IMR-90 (cell line): ENCODE measurements around the gene TRDMT1. TPM values are rescaled to one million over a fixed set of nuclear protein-coding genes. Genes with fewer than 3 reads are reported as not detected.

Source experiments
- ATAC-seq: fragments of 200-7000 bp; cut with Tn5 transposase; 2 replicates; pipeline ENCODE4 v1.9.1; 2020; ENCODE audit warnings: low read depth, mild to moderate bottlenecking, moderate library complexity
- BruUV-seq: library from RNA; stranded (reverse); fragments of 400-500 nt; replicated peaks from 2 replicates; lab custom pipeline; 2021; lab: Mats Ljungman, UMichigan
- CTCF ChIA-PET: fragments of 300-600 bp; formaldehyde crosslinking; extraction: SDS; loops from one replicate; lab custom pipeline; 2021; ENCODE audit warnings: antibody characterized with exemption; lab: Yijun Ruan, JAX
- POLR2A ChIA-PET: fragments of 300-600 bp; sonication (Branson Sonifier 250); formaldehyde crosslinking; loops from one replicate; lab custom pipeline; 2022; ENCODE audit warnings: antibody characterized with exemption; ENCODE audit not compliant: unreplicated experiment; lab: Charles Lee
- DNase-seq: peaks from one replicate; pipeline ENCODE4 v3.0.0; 2013
- H2AFZ ChIP-seq: replicated peaks from 2 replicates; pipeline ENCODE3; 2013; ENCODE audit warnings: low read length, mild to moderate bottlenecking; ENCODE audit not compliant: poor library complexity
- H2AK5ac ChIP-seq: 2 replicates; pipeline ENCODE4 v1.6.1; 2013; ENCODE audit warnings: low read depth, low read length, inconsistent platforms
- H2AK9ac ChIP-seq: replicated peaks from 2 replicates; pipeline ENCODE3; 2013; ENCODE audit warnings: mild to moderate bottlenecking, low read depth, low read length, moderate library complexity; ENCODE audit not compliant: poor library complexity
- H2BK120ac ChIP-seq: 2 replicates; pipeline ENCODE4 v1.6.1; 2013; ENCODE audit warnings: low read depth, low read length, inconsistent platforms
- H2BK15ac ChIP-seq: 3 replicates; pipeline ENCODE4 v1.6.1; 2013; ENCODE audit warnings: low read depth, low read length, inconsistent platforms
- H2BK20ac ChIP-seq: 2 replicates; pipeline ENCODE4 v1.6.1; 2013; ENCODE audit warnings: low read depth, mild to moderate bottlenecking, inconsistent platforms, low read length, moderate library complexity
- H2BK5ac ChIP-seq: 2 replicates; pipeline ENCODE4 v1.6.1; 2013; ENCODE audit warnings: mild to moderate bottlenecking, low read depth, low read length, inconsistent platforms; ENCODE audit not compliant: poor library complexity, severe bottlenecking
- H3K14ac ChIP-seq: replicated peaks from 2 replicates; pipeline ENCODE4 v1.6.1; 2013; ENCODE audit warnings: low read depth, low read length, inconsistent platforms
- H3K18ac ChIP-seq: 2 replicates; pipeline ENCODE4 v1.6.1; 2013; ENCODE audit warnings: low read depth, low read length, control low read depth
- H3K23ac ChIP-seq: 2 replicates; pipeline ENCODE4 v1.6.1; 2013; ENCODE audit warnings: low read depth, low read length, inconsistent platforms
- H3K27ac ChIP-seq: 2 replicates; pipeline ENCODE4 v1.5.1; 2013; ENCODE audit warnings: mild to moderate bottlenecking, control low read depth, low read length; ENCODE audit not compliant: insufficient read depth
- H3K27me3 ChIP-seq: 2 replicates; pipeline ENCODE4 v1.6.1; 2013; ENCODE audit warnings: low read length; ENCODE audit not compliant: control insufficient read depth, insufficient read depth
- H3K36me3 ChIP-seq: 2 replicates; pipeline ENCODE4 v1.6.1; 2013; ENCODE audit warnings: low read length, mixed read lengths; ENCODE audit not compliant: control insufficient read depth, insufficient read depth
- H3K4ac ChIP-seq: 2 replicates; pipeline ENCODE4 v1.6.1; 2013; ENCODE audit warnings: low read depth, low read length, inconsistent platforms
- H3K4me1 ChIP-seq: 2 replicates; pipeline ENCODE4 v1.6.1; 2013; ENCODE audit warnings: low read length, mixed read lengths; ENCODE audit not compliant: control insufficient read depth, insufficient read depth
- H3K4me2 ChIP-seq: 2 replicates; pipeline ENCODE4 v1.6.1; 2013; ENCODE audit warnings: low read depth, mild to moderate bottlenecking, control low read depth, low read length, moderate library complexity
- H3K4me3 ChIP-seq: 2 replicates; pipeline ENCODE4 v1.5.1; 2013; ENCODE audit warnings: low read depth, mild to moderate bottlenecking, control low read depth, low read length, moderate library complexity; ENCODE audit not compliant: insufficient read depth
- H3K56ac ChIP-seq: 2 replicates; pipeline ENCODE4 v1.6.1; 2013; ENCODE audit warnings: low read length, inconsistent platforms; ENCODE audit not compliant: insufficient read depth; ENCODE audit errors: extremely low read depth
- H3K79me1 ChIP-seq, 2 experiments: 2 replicates each; pipeline ENCODE4 v1.6.1; 2013; ENCODE audit warnings: low read length in 2 of 2, inconsistent platforms in 1 of 2, low read depth in 1 of 2
- H3K9ac ChIP-seq: 2 replicates; pipeline ENCODE4 v1.6.1; 2013; ENCODE audit warnings: low read depth, low read length, control low read depth
- H3K9me1 ChIP-seq: 2 replicates; pipeline ENCODE4 v1.6.1; 2013; ENCODE audit warnings: low read length, inconsistent platforms; ENCODE audit not compliant: insufficient read depth
- H3K9me3 ChIP-seq: 2 replicates; pipeline ENCODE4 v1.6.1; 2013; ENCODE audit warnings: low read length; ENCODE audit not compliant: control insufficient read depth, insufficient read depth
- H4K20me1 ChIP-seq: 2 replicates; pipeline ENCODE4 v1.6.1; 2013; ENCODE audit warnings: low read length, inconsistent platforms; ENCODE audit not compliant: insufficient read depth
- H4K5ac ChIP-seq: 2 replicates; pipeline ENCODE4 v1.6.1; 2013; ENCODE audit warnings: mild to moderate bottlenecking, low read depth, low read length, control low read depth
- H4K8ac ChIP-seq, 2 experiments: 2 replicates each; pipeline ENCODE4 v1.6.1; 2013; ENCODE audit warnings: low read depth in 2 of 2, low read length in 2 of 2, control low read depth in 1 of 2, inconsistent platforms in 1 of 2
- H4K91ac ChIP-seq: 2 replicates; pipeline ENCODE4 v1.6.1; 2013; ENCODE audit warnings: low read depth, low read length, inconsistent platforms; ENCODE audit not compliant: insufficient read depth
- MAFK ChIP-seq: IDR thresholded peaks from 2 replicates; pipeline ENCODE4 v1.6.1; 2012; ENCODE audit warnings: low read depth, low read length, improper control_type of control experiment
- NFE2L2 ChIP-seq: fragments of 150-350 bp; IDR thresholded peaks from 2 replicates; pipeline ENCODE4 v1.6.1; 2016; ENCODE audit warnings: low read depth, mild to moderate bottlenecking, low read length
- POLR2A ChIP-seq: IDR thresholded peaks from 2 replicates; pipeline ENCODE4 v1.6.1; 2012; ENCODE audit warnings: mild to moderate bottlenecking, low read depth, low read length
- RCOR1 ChIP-seq: IDR thresholded peaks from 2 replicates; pipeline ENCODE4 v1.6.1; 2012; ENCODE audit warnings: mild to moderate bottlenecking, low read length, improper control_type of control experiment; ENCODE audit not compliant: insufficient replicate concordance
- RFX5 ChIP-seq: IDR thresholded peaks from 2 replicates; pipeline ENCODE4 v1.8.0; 2012; ENCODE audit warnings: low read depth, mild to moderate bottlenecking, low read length, moderate library complexity
- WGBS, 2 experiments: methylation state at CpG; one replicate each; pipeline versions ENCODE4 v1.1.5 to v1.1.7; 2013; ENCODE audit warnings: missing lambda C conversion rate in 2 of 2; ENCODE audit not compliant: insufficient read length in 1 of 2; ENCODE audit errors: extremely low coverage in 2 of 2; 5-methylcytosine and 5-hydroxymethylcytosine counted together
- dilution Hi-C: fragments of 300-500 bp; cut with HindIII; formaldehyde crosslinking; loops from one replicate; pipeline ENCODE4 v1.14.3; 2018; ENCODE audit warnings: low sequenced_read_pairs; ENCODE audit not compliant: unreplicated experiment
- in situ Hi-C: fragments of 300-500 bp; cut with MboI; formaldehyde crosslinking; loops from 3 replicates; pipeline ENCODE4 v1.14.3; 2019; ENCODE audit warnings: low sequenced_read_pairs, inconsistent platforms, mixed read lengths
- intact Hi-C: fragments of 100-400 bp; cut with micrococcal nuclease; formaldehyde crosslinking; loops from 2 replicates; pipeline ENCODE4 v1.10.0; 2022
- polyA plus RNA-seq, 3 experiments: library from polyadenylated mRNA; depleted of rRNA; stranded (reverse); fragments of >200 nt; gene quantifications; 2 replicates each; pipeline ENCODE4 v1.2.3, GENCODE V29; 2012; ENCODE audit warnings: low replicate concordance in 1 of 3
- total RNA-seq: library from RNA; depleted of rRNA; stranded (reverse); fragments of >200 nt; gene quantifications from 2 replicates; pipeline ENCODE4 v1.2.3, GENCODE V29; 2012
- TF ChIP-seq, protein P1 (sequence below): fragments of 150-350 bp; IDR thresholded peaks from 2 replicates; pipeline ENCODE4 v1.6.1; 2016; ENCODE audit warnings: low read depth, mild to moderate bottlenecking, low read length, moderate library complexity, borderline replicate concordance

Gene TRDMT1
- total and polyA plus RNA-seq, 2 of the 4 experiments (the other 2 are of a cell fraction): 2.1 to 4.7 TPM

GRCh38 chr10:17144757-17145156 lies 56.7 kb downstream of the TRDMT1 start:
- Histone ChIP-seq H2AFZ (no peak overlapping the region), H2BK20ac (no peak overlapping the region), H4K8ac (0 out of 4 replicates have a peak overlapping the region, but pooled peaks of 1 of the 2 experiments have one; percentile 9), H3K4me3 (no peak overlapping the region), H3K4ac (no peak overlapping the region), H3K9me1 (peaks cover 3% of the 10 kb centered on the region; the same call in 1 of the 2 replicates), H3K36me3 (no peaks in the 10 kb centered on the region), H2BK120ac (no peak overlapping the region), H3K56ac (no peak overlapping the region), H2BK15ac (no peak overlapping the region), H3K9me3 (no peaks in the 10 kb centered on the region), H3K79me1 (no peaks in the 10 kb centered on the region; a peak in 1 of 4 replicates), H3K4me1 (peaks cover 8% of the 10 kb centered on the region), H2BK5ac (no peak overlapping the region), H3K27me3 (no peaks in the 10 kb centered on the region), H4K91ac (no peak overlapping the region), H3K27ac (no peak overlapping the region), H3K14ac (no peak overlapping the region), H2AK5ac (no peak overlapping the region), H3K18ac (no peak overlapping the region), H4K20me1 (no peaks in the 10 kb centered on the region), H3K9ac (no peak overlapping the region), H2AK9ac (no peak overlapping the region), H3K23ac (no peak overlapping the region), H4K5ac (no peak overlapping the region), H3K4me2 (no peak overlapping the region)
- no TSS peak for BruUV-seq
- CTCF ChIA-PET: interaction anchor here (0.6 kb wide), 4 partner anchors 10 to 794 kb away, joined by 3 to 7 read pairs (median 4); no protein-coding TSS in a partner anchor
- in situ Hi-C loops: no loop called here
- POLR2A ChIA-PET: no interaction called here
- intact Hi-C loops: no loop called here
- DNase-seq (peak; percentile 55), ATAC-seq (no peak)
- no peak for TF ChIP-seq POLR2A
- no peak for TF ChIP-seq RCOR1
- TF ChIP-seq NFE2L2: no peak
- TF ChIP-seq RFX5: no peak
- no peak for TF ChIP-seq MAFK
- TF ChIP-seq, protein P1, sequence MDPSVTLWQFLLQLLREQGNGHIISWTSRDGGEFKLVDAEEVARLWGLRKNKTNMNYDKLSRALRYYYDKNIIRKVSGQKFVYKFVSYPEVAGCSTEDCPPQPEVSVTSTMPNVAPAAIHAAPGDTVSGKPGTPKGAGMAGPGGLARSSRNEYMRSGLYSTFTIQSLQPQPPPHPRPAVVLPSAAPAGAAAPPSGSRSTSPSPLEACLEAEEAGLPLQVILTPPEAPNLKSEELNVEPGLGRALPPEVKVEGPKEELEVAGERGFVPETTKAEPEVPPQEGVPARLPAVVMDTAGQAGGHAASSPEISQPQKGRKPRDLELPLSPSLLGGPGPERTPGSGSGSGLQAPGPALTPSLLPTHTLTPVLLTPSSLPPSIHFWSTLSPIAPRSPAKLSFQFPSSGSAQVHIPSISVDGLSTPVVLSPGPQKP: no peak
- no CpG with 5 or more reads among the region's 5 CpGs for WGBS, 2 experiments
- dilution Hi-C loops: no loop called here
